IMR-90 (cell line): ENCODE data around the gene KCNH6. TPM values are rescaled to one million over a fixed set of nuclear protein-coding genes. Genes with fewer than 3 reads are reported as not detected.

Experiments used
- ATAC-seq: fragments of 200-7000 bp; cut with Tn5 transposase; 2 replicates; pipeline ENCODE4 v1.9.1; 2020; ENCODE audit warnings: low read depth, mild to moderate bottlenecking, moderate library complexity
- BruUV-seq: library from RNA; stranded (reverse); fragments of 400-500 nt; replicated peaks from 2 replicates; lab custom pipeline; 2021; lab: Mats Ljungman, UMichigan
- CTCF ChIA-PET: fragments of 300-600 bp; formaldehyde crosslinking; extraction: SDS; loops from one replicate; lab custom pipeline; 2021; ENCODE audit warnings: antibody characterized with exemption; lab: Yijun Ruan, JAX
- POLR2A ChIA-PET: fragments of 300-600 bp; sonication (Branson Sonifier 250); formaldehyde crosslinking; loops from one replicate; lab custom pipeline; 2022; ENCODE audit warnings: antibody characterized with exemption; ENCODE audit not compliant: unreplicated experiment; lab: Charles Lee
- DNase-seq: peaks from one replicate; pipeline ENCODE4 v3.0.0; 2013
- H2AFZ ChIP-seq: replicated peaks from 2 replicates; pipeline ENCODE3; 2013; ENCODE audit warnings: low read length, mild to moderate bottlenecking; ENCODE audit not compliant: poor library complexity
- H2AK5ac ChIP-seq: 2 replicates; pipeline ENCODE4 v1.6.1; 2013; ENCODE audit warnings: low read depth, low read length, inconsistent platforms
- H2AK9ac ChIP-seq: replicated peaks from 2 replicates; pipeline ENCODE3; 2013; ENCODE audit warnings: mild to moderate bottlenecking, low read depth, low read length, moderate library complexity; ENCODE audit not compliant: poor library complexity
- H2BK120ac ChIP-seq: 2 replicates; pipeline ENCODE4 v1.6.1; 2013; ENCODE audit warnings: low read depth, low read length, inconsistent platforms
- H2BK15ac ChIP-seq: 3 replicates; pipeline ENCODE4 v1.6.1; 2013; ENCODE audit warnings: low read depth, low read length, inconsistent platforms
- H2BK20ac ChIP-seq: 2 replicates; pipeline ENCODE4 v1.6.1; 2013; ENCODE audit warnings: low read depth, mild to moderate bottlenecking, inconsistent platforms, low read length, moderate library complexity
- H2BK5ac ChIP-seq: 2 replicates; pipeline ENCODE4 v1.6.1; 2013; ENCODE audit warnings: mild to moderate bottlenecking, low read depth, low read length, inconsistent platforms; ENCODE audit not compliant: poor library complexity, severe bottlenecking
- H3K14ac ChIP-seq: replicated peaks from 2 replicates; pipeline ENCODE4 v1.6.1; 2013; ENCODE audit warnings: low read depth, low read length, inconsistent platforms
- H3K18ac ChIP-seq: 2 replicates; pipeline ENCODE4 v1.6.1; 2013; ENCODE audit warnings: low read depth, low read length, control low read depth
- H3K23ac ChIP-seq: 2 replicates; pipeline ENCODE4 v1.6.1; 2013; ENCODE audit warnings: low read depth, low read length, inconsistent platforms
- H3K27ac ChIP-seq: 2 replicates; pipeline ENCODE4 v1.5.1; 2013; ENCODE audit warnings: mild to moderate bottlenecking, control low read depth, low read length; ENCODE audit not compliant: insufficient read depth
- H3K27me3 ChIP-seq: 2 replicates; pipeline ENCODE4 v1.6.1; 2013; ENCODE audit warnings: low read length; ENCODE audit not compliant: control insufficient read depth, insufficient read depth
- H3K36me3 ChIP-seq: 2 replicates; pipeline ENCODE4 v1.6.1; 2013; ENCODE audit warnings: low read length, mixed read lengths; ENCODE audit not compliant: control insufficient read depth, insufficient read depth
- H3K4ac ChIP-seq: 2 replicates; pipeline ENCODE4 v1.6.1; 2013; ENCODE audit warnings: low read depth, low read length, inconsistent platforms
- H3K4me1 ChIP-seq: 2 replicates; pipeline ENCODE4 v1.6.1; 2013; ENCODE audit warnings: low read length, mixed read lengths; ENCODE audit not compliant: control insufficient read depth, insufficient read depth
- H3K4me2 ChIP-seq: 2 replicates; pipeline ENCODE4 v1.6.1; 2013; ENCODE audit warnings: low read depth, mild to moderate bottlenecking, control low read depth, low read length, moderate library complexity
- H3K4me3 ChIP-seq: 2 replicates; pipeline ENCODE4 v1.5.1; 2013; ENCODE audit warnings: low read depth, mild to moderate bottlenecking, control low read depth, low read length, moderate library complexity; ENCODE audit not compliant: insufficient read depth
- H3K56ac ChIP-seq: 2 replicates; pipeline ENCODE4 v1.6.1; 2013; ENCODE audit warnings: low read length, inconsistent platforms; ENCODE audit not compliant: insufficient read depth; ENCODE audit errors: extremely low read depth
- H3K79me1 ChIP-seq, 2 experiments: 2 replicates each; pipeline ENCODE4 v1.6.1; 2013; ENCODE audit warnings: low read length in 2 of 2, inconsistent platforms in 1 of 2, low read depth in 1 of 2
- H3K9ac ChIP-seq: 2 replicates; pipeline ENCODE4 v1.6.1; 2013; ENCODE audit warnings: low read depth, low read length, control low read depth
- H3K9me1 ChIP-seq: 2 replicates; pipeline ENCODE4 v1.6.1; 2013; ENCODE audit warnings: low read length, inconsistent platforms; ENCODE audit not compliant: insufficient read depth
- H3K9me3 ChIP-seq: 2 replicates; pipeline ENCODE4 v1.6.1; 2013; ENCODE audit warnings: low read length; ENCODE audit not compliant: control insufficient read depth, insufficient read depth
- H4K20me1 ChIP-seq: 2 replicates; pipeline ENCODE4 v1.6.1; 2013; ENCODE audit warnings: low read length, inconsistent platforms; ENCODE audit not compliant: insufficient read depth
- H4K5ac ChIP-seq: 2 replicates; pipeline ENCODE4 v1.6.1; 2013; ENCODE audit warnings: mild to moderate bottlenecking, low read depth, low read length, control low read depth
- H4K8ac ChIP-seq, 2 experiments: 2 replicates each; pipeline ENCODE4 v1.6.1; 2013; ENCODE audit warnings: low read depth in 2 of 2, low read length in 2 of 2, control low read depth in 1 of 2, inconsistent platforms in 1 of 2
- H4K91ac ChIP-seq: 2 replicates; pipeline ENCODE4 v1.6.1; 2013; ENCODE audit warnings: low read depth, low read length, inconsistent platforms; ENCODE audit not compliant: insufficient read depth
- CEBPB ChIP-seq: IDR thresholded peaks from 2 replicates; pipeline ENCODE4 v1.6.1; 2012; ENCODE audit warnings: low read depth, low read length, improper control_type of control experiment
- CHD1 ChIP-seq: IDR thresholded peaks from 2 replicates; pipeline ENCODE4 v1.6.1; 2012; ENCODE audit warnings: low read depth, low read length, improper control_type of control experiment
- FOS ChIP-seq: fragments of 150-350 bp; IDR thresholded peaks from 2 replicates; pipeline ENCODE4 v1.6.1; 2016; ENCODE audit warnings: low read depth, low read length
- NFE2L2 ChIP-seq: fragments of 150-350 bp; IDR thresholded peaks from 2 replicates; pipeline ENCODE4 v1.6.1; 2016; ENCODE audit warnings: low read depth, mild to moderate bottlenecking, low read length
- RAD21 ChIP-seq: IDR thresholded peaks from 2 replicates; pipeline ENCODE4 v1.6.1; 2012; ENCODE audit warnings: low read length, improper control_type of control experiment
- RCOR1 ChIP-seq: IDR thresholded peaks from 2 replicates; pipeline ENCODE4 v1.6.1; 2012; ENCODE audit warnings: mild to moderate bottlenecking, low read length, improper control_type of control experiment; ENCODE audit not compliant: insufficient replicate concordance
- WGBS, 2 experiments: methylation state at CpG; one replicate each; pipeline versions ENCODE4 v1.1.5 to v1.1.7; 2013; ENCODE audit warnings: missing lambda C conversion rate in 2 of 2; ENCODE audit not compliant: insufficient read length in 1 of 2; ENCODE audit errors: extremely low coverage in 2 of 2; 5-methylcytosine and 5-hydroxymethylcytosine counted together
- dilution Hi-C: fragments of 300-500 bp; cut with HindIII; formaldehyde crosslinking; loops from one replicate; pipeline ENCODE4 v1.14.3; 2018; ENCODE audit warnings: low sequenced_read_pairs; ENCODE audit not compliant: unreplicated experiment
- in situ Hi-C: fragments of 300-500 bp; cut with MboI; formaldehyde crosslinking; loops from 3 replicates; pipeline ENCODE4 v1.14.3; 2019; ENCODE audit warnings: low sequenced_read_pairs, inconsistent platforms, mixed read lengths
- intact Hi-C: fragments of 100-400 bp; cut with micrococcal nuclease; formaldehyde crosslinking; loops from 2 replicates; pipeline ENCODE4 v1.10.0; 2022
- polyA plus RNA-seq, 3 experiments: library from polyadenylated mRNA; depleted of rRNA; stranded (reverse); fragments of >200 nt; gene quantifications; 2 replicates each; pipeline ENCODE4 v1.2.3, GENCODE V29; 2012; ENCODE audit warnings: low replicate concordance in 1 of 3
- total RNA-seq: library from RNA; depleted of rRNA; stranded (reverse); fragments of >200 nt; gene quantifications from 2 replicates; pipeline ENCODE4 v1.2.3, GENCODE V29; 2012
- TF ChIP-seq, protein P1 (sequence below): fragments of 150-350 bp; IDR thresholded peaks from 2 replicates; pipeline ENCODE4 v1.6.1; 2016; ENCODE audit warnings: low read depth, mild to moderate bottlenecking, low read length, moderate library complexity, borderline replicate concordance

The KCNH6 gene
- total and polyA plus RNA-seq, 2 of the 4 experiments (the other 2 are of a cell fraction): 0.17 to 0.18 TPM

DNA sequence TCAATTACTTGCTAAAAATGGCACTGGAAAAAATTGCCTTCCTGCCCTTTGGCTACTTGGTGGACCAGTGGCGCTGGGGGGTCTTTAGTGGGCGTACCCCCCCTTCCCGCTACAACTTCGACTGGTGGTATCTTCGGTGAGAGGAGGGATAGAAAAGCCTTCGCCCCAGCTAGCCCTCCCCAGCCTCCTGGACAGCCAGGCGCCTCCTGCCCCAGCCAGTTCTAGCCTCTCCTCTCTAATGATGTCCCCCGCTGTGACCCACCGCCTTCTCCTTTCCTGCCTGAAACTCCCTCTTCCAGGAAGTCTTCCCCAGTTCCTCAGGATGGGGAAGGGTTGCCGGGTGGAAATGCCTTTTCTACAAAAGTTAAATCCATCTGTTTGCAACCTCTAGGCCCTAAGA lies 40.1 kb upstream of the KCNH6 start:
- H2AFZ ChIP-seq: no peak overlapping the region

More for the DNA sequence above, 40.1 kb upstream of the KCNH6 start:
- ATAC-seq: no peak
- H2BK120ac ChIP-seq: no peak overlapping the region
- in situ Hi-C loops (no loop called here), dilution Hi-C loops (no loop called here), intact Hi-C loops (no loop called here)
- H4K5ac ChIP-seq: no peak overlapping the region
- H3K4me2 ChIP-seq: no peak overlapping the region
- no peak overlapping the region for H4K91ac ChIP-seq
- H3K4ac ChIP-seq: no peak overlapping the region
- no peak overlapping the region for H3K18ac ChIP-seq
- ChIA-PET POLR2A (no interaction called here), CTCF (interaction anchor here (1.4 kb wide), 1 partner anchor 129 kb away, joined by 4 read pairs; no protein-coding TSS in a partner anchor)
- H3K36me3 ChIP-seq: no peaks in the 10 kb centered on the region
- BruUV-seq: no TSS peak
- no peak overlapping the region for H3K56ac ChIP-seq
- WGBS, 2 experiments: no CpG with 5 or more reads among the region's 10 CpGs
- no peaks in the 10 kb centered on the region for H4K20me1 ChIP-seq
- H3K9ac ChIP-seq: no peak overlapping the region
- H3K14ac ChIP-seq: no peak overlapping the region
- peaks cover 2% of the 10 kb centered on the region; the same call in 1 of the 2 replicates for H3K27me3 ChIP-seq
- TF ChIP-seq CEBPB (no peak), RCOR1 (no peak), CHD1 (no peak), FOS (no peak), NFE2L2 (no peak), RAD21 (no peak)
- TF ChIP-seq, protein P1, sequence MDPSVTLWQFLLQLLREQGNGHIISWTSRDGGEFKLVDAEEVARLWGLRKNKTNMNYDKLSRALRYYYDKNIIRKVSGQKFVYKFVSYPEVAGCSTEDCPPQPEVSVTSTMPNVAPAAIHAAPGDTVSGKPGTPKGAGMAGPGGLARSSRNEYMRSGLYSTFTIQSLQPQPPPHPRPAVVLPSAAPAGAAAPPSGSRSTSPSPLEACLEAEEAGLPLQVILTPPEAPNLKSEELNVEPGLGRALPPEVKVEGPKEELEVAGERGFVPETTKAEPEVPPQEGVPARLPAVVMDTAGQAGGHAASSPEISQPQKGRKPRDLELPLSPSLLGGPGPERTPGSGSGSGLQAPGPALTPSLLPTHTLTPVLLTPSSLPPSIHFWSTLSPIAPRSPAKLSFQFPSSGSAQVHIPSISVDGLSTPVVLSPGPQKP: no peak
- H4K8ac ChIP-seq: no peak overlapping the region
- H3K4me1 ChIP-seq: peaks cover 4% of the 10 kb centered on the region
- no peaks in the 10 kb centered on the region for H3K9me3 ChIP-seq
- H2AK5ac ChIP-seq: no peak overlapping the region
- no peak overlapping the region for H3K4me3 ChIP-seq
- H2BK20ac ChIP-seq: no peak overlapping the region
- H3K23ac ChIP-seq: no peak overlapping the region
- DNase-seq: no peak
- no peak overlapping the region for H3K27ac ChIP-seq
- no peak overlapping the region for H2BK15ac ChIP-seq
- H3K79me1 ChIP-seq: no peaks in the 10 kb centered on the region
- H2AK9ac ChIP-seq: no peak overlapping the region
- H3K9me1 ChIP-seq: peaks cover 3% of the 10 kb centered on the region; the same call in 1 of the 2 replicates
- no peak overlapping the region for H2BK5ac ChIP-seq
